Esophagus (tissue), 2 donors: Measurements from ENCODE around the gene DDX47. TPM values are rescaled to one million over a fixed set of nuclear protein-coding genes. Genes with fewer than 3 reads are reported as not detected.
A peak's percentile ranks its signal among the peaks of the same experiment; 100 is the strongest.

Experiments used
- H3K27ac ChIP-seq, 2 donors: one replicate each; pipeline ENCODE4 v1.5.1; 2013; ENCODE audit warnings: low read depth in 2 of 2, mild to moderate bottlenecking in 2 of 2, inconsistent platforms in 1 of 2, low read length in 1 of 2, moderate library complexity in 1 of 2
- H3K27me3 ChIP-seq, 2 donors: one replicate each; pipeline ENCODE4 v1.6.1; 2013; ENCODE audit warnings: low read length in 2 of 2, control low read depth in 1 of 2, mild to moderate bottlenecking in 1 of 2; ENCODE audit not compliant: insufficient read depth in 2 of 2, control insufficient read depth in 1 of 2
- H3K36me3 ChIP-seq, 2 donors: one replicate each; pipeline ENCODE4 v1.6.1; 2013; ENCODE audit warnings: low read length in 1 of 2; ENCODE audit not compliant: control insufficient read depth in 2 of 2, insufficient read depth in 2 of 2
- H3K4me1 ChIP-seq, 2 donors: one replicate each; pipeline ENCODE4 v1.6.1; 2013; ENCODE audit warnings: low read length in 1 of 2; ENCODE audit not compliant: control insufficient read depth in 2 of 2, insufficient read depth in 2 of 2
- H3K4me3 ChIP-seq, 2 donors: one replicate each; pipeline ENCODE4 v1.5.1; 2013; ENCODE audit warnings: low read length in 2 of 2, mild to moderate bottlenecking in 2 of 2, low read depth in 1 of 2, moderate library complexity in 1 of 2
- H3K9me3 ChIP-seq, 2 donors: one replicate each; pipeline ENCODE4 v1.6.1; 2013; ENCODE audit warnings: mild to moderate bottlenecking in 2 of 2, low read depth in 1 of 2, low read length in 1 of 2, moderate library complexity in 1 of 2; ENCODE audit not compliant: control insufficient read depth in 2 of 2, insufficient read depth in 1 of 2
- WGBS, 2 donors: extraction: QIAGEN DNeasy Blood & Tissue Kit; methylation state at CpG; one replicate each; pipeline ENCODE4 v1.1.7; 2013; 5-methylcytosine and 5-hydroxymethylcytosine counted together
- polyA plus RNA-seq, 2 donors: library from polyadenylated mRNA; stranded (reverse); fragments of 200-250 nt; gene quantifications; one replicate each; pipeline ENCODE4 v1.2.3, GENCODE V29; 2013
- donor health status: healthy with polysubstance abuse.
- donor health status: Bipolar disorder and iron deficiency.

DDX47 gene
- polyA plus RNA-seq, 2 donors, result 17.7 to 33.4 TPM

- H3K36me3 ChIP-seq, result no peaks in the 10 kb centered on the region
- no peaks in the 10 kb centered on the region for H3K9me3 ChIP-seq
- WGBS, 2 donors, result 77 to 81% methylated on average over 14 of the region's 14 CpGs
- H3K4me3 ChIP-seq, result peak within 1 kb of the TSS; percentile 53 to 72
- peak within 1 kb of the TSS; percentile 84 to 86 for H3K27ac ChIP-seq
- no peaks in the 10 kb centered on the region for H3K27me3 ChIP-seq
- peaks cover 0 to 6% of the 10 kb centered on the region in 2 donors for H3K4me1 ChIP-seq
These were observed 28.0 kb upstream of the DDX47 start, which contains the start of gene APOLD1 for GRCh38 chr12:12784911-12785814. Gene APOLD1, plus strand, starts transcription at chr12:12785659. Its CDS starts 33 bp downstream, at chr12:12785692.

- Histone ChIP-seq H3K9me3 (no peaks in the 10 kb centered on the region), H3K36me3 (no peaks in the 10 kb centered on the region), H3K27me3 (no peaks in the 10 kb centered on the region), H3K4me3 (peak overlapping the region; percentile 53 to 72), H3K4me1 (peaks cover 0 to 6% of the 10 kb centered on the region in 2 donors), H3K27ac (peak overlapping the region; percentile 84 to 86)
- WGBS, 2 donors, result 20 to 24% methylated on average over 4 of the region's 4 CpGs
These were observed 26.8 kb upstream of the DDX47 start for GRCh38 chr12:12786351-12786705.

- no peaks in the 10 kb centered on the region for H3K36me3 ChIP-seq
- no peaks in the 10 kb centered on the region for H3K9me3 ChIP-seq
- WGBS, 2 donors, result 2 to 3% methylated on average over 77 to 80 of the region's 80 CpGs
These were observed 26.2 kb upstream of the DDX47 start for GRCh38 chr12:12786706-12787601.

GRCh38 chr12:12788131-12788530, 25.0 kb upstream of the DDX47 start:
- Histone ChIP-seq H3K27ac (peak overlapping the region in 1 of 2 donors; percentile 37), H3K4me1 (peaks cover 0 to 6% of the 10 kb centered on the region in 2 donors), H3K4me3 (no peak overlapping the region), H3K9me3 (no peaks in the 10 kb centered on the region), H3K27me3 (no peaks in the 10 kb centered on the region), H3K36me3 (no peaks in the 10 kb centered on the region)
- WGBS, 2 donors, result 63% methylated on average over 6 of the region's 6 CpGs

More at GRCh38 chr12:12786706-12787601, 26.2 kb upstream of the DDX47 start:
- peaks cover 0 to 6% of the 10 kb centered on the region in 2 donors for H3K4me1 ChIP-seq
- no peaks in the 10 kb centered on the region for H3K27me3 ChIP-seq
- peak overlapping the region; percentile 84 to 86 for H3K27ac ChIP-seq
- peak overlapping the region; percentile 53 to 72 for H3K4me3 ChIP-seq

GRCh38 chr12:12788675-12789368, 24.3 kb upstream of the DDX47 start:
- Histone ChIP-seq H3K36me3 (no peaks in the 10 kb centered on the region), H3K27ac (peak overlapping the region in 1 of 2 donors; percentile 22), H3K4me1 (peaks cover 0 to 8% of the 10 kb centered on the region in 2 donors), H3K27me3 (no peaks in the 10 kb centered on the region), H3K9me3 (no peaks in the 10 kb centered on the region), H3K4me3 (no peak overlapping the region)
- WGBS, 2 donors, result 13 to 15% methylated on average over 9 of the region's 9 CpGs

GRCh38 chr12:12790956-12791355, 22.2 kb upstream of the DDX47 start:
- Histone ChIP-seq H3K27me3 (no peaks in the 10 kb centered on the region), H3K4me3 (no peak overlapping the region), H3K36me3 (no peaks in the 10 kb centered on the region), H3K4me1 (peaks cover 0 to 8% of the 10 kb centered on the region in 2 donors), H3K9me3 (no peaks in the 10 kb centered on the region), H3K27ac (no peak overlapping the region)
- 38 to 47% methylated on average over 4 of the region's 4 CpGs for WGBS, 2 donors

GRCh38 chr12:12791756-12792369, 21.3 kb upstream of the DDX47 start:
- Histone ChIP-seq H3K27me3 (no peaks in the 10 kb centered on the region), H3K4me3 (no peak overlapping the region), H3K36me3 (no peaks in the 10 kb centered on the region), H3K9me3 (no peaks in the 10 kb centered on the region), H3K27ac (peak overlapping the region in 1 of 2 donors; percentile 58), H3K4me1 (peaks cover 0 to 8% of the 10 kb centered on the region in 2 donors)
- 18 to 27% methylated on average over 7 of the region's 7 CpGs for WGBS, 2 donors

- Histone ChIP-seq H3K27ac (peak overlapping the region in 1 of 2 donors; percentile 58), H3K4me3 (no peak overlapping the region), H3K27me3 (no peaks in the 10 kb centered on the region), H3K36me3 (no peaks in the 10 kb centered on the region), H3K4me1 (peaks cover 0 to 4% of the 10 kb centered on the region in 2 donors), H3K9me3 (no peaks in the 10 kb centered on the region)
- 45 to 59% methylated on average over 6 of the region's 6 CpGs for WGBS, 2 donors
These were observed 20.7 kb upstream of the DDX47 start for GRCh38 chr12:12792421-12792820.
